ENCODE measurements around the gene SELENON.
A peak's percentile ranks its signal among the peaks of the same experiment; 100 is the strongest.

SELENON gene

DNA sequence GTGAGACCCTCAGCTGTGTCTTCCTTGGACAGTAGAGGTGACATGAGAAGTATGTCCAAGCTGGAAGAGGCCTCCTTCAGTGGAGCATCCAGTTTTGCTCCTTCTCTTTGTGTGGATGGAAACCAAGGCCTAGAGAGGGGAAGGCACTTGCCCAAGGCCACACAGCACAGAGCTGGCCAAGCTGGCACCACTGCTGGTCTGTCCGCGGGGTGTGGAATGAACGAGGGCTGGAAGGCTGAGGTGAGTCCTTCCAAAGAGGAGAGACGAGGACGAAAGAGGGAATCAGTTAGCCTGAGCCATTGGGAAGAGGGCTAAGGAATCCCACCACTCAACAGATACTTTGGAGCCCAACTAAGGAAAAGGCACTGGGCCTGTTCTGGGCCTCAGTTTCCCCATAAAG is 27.8 kb upstream of the SELENON start:
- Histone ChIP-seq H3K27ac (ENCODE audit: low read depth, low read length) (no peak overlapping the region), H3K4me3 (ENCODE audit: low read length) (no peak overlapping the region), H3K27me3 (ENCODE audit: insufficient read depth, low read length) (no peaks in the 10 kb centered on the region), H3K36me3 (ENCODE audit: insufficient read depth, low read length) (no peaks in the 10 kb centered on the region), H3K9ac (ENCODE audit: low read depth, low read length) (no peak overlapping the region), H3K4me1 (ENCODE audit: insufficient read depth, low read length) (peaks cover 36% of the 10 kb centered on the region), H3K9me3 (ENCODE audit: insufficient read depth, low read depth, low read length) (no peaks in the 10 kb centered on the region)
- 94% methylated on average over 5 of the region's 5 CpGs for WGBS

DNA sequence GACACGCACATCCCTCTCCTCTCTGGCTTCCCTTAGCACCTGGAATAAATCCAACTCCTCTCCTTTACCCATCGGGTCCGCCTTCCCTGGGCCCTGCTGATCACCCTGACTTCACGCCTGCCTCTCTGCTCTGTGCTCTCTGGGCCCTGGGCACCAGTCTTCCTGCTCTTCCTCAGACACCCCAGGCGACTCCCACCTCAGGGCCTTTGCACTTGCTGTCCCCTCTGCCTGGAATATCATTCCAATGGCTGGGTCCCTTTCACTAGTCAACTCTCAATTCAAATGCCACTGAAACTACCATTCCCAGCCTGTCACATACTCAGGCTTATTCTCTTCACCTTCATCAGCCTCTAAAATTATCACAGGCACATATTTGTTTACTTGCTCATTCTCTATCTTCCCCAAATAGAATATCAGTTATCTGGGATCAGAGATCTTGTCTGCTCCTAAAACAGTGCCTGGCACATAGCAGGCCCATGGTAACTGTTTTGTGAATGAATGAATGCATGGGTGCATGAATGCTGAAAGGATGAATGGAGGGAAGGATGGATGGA is 27.2 kb upstream of the SELENON start:
- Histone ChIP-seq H3K9ac (ENCODE audit: low read depth, low read length) (no peak overlapping the region), H3K4me3 (ENCODE audit: low read length) (no peak overlapping the region), H3K27ac (ENCODE audit: low read depth, low read length) (no peak overlapping the region), H3K27me3 (ENCODE audit: insufficient read depth, low read length) (no peaks in the 10 kb centered on the region), H3K4me1 (ENCODE audit: insufficient read depth, low read length) (peaks cover 36% of the 10 kb centered on the region), H3K36me3 (ENCODE audit: insufficient read depth, low read length) (no peaks in the 10 kb centered on the region), H3K9me3 (ENCODE audit: insufficient read depth, low read depth, low read length) (no peaks in the 10 kb centered on the region)
- WGBS, result 94% methylated on average over 5 of the region's 5 CpGs

DNA sequence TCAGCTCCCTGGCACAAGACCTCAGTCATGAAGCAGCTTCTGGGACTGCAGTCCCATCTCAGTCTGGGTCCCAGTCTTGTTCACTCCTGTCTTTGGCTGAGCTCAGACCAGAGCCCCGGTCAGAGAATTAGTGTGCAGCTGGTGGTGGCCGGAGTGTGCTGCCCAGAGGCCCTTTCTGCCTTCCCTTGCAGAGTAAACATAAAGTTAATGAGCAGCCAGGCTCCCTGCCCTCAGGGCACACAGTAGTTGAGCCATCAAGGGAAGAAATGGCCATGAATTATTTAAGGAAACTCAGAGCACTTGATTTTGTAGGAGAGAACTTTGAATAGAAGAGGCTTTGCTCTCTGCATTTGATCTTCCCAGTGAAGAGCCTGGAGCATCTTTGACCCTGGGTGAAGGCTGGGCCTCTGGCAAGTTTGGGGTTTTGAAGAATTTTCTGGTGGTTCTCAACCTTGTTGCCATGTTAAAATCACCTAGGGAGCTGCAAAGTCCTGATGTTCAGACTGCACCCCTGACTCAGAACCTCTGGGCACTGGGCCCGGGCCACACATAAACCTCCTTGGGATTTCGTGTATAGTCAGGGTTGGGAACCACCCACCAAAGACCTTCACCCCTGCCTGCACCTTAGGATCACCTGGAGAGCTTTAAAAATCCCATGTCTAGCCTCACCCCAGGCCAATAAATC is 26.4 kb upstream of the SELENON start:
- Histone ChIP-seq H3K36me3 (ENCODE audit: insufficient read depth, low read length) (no peaks in the 10 kb centered on the region), H3K27ac (ENCODE audit: low read depth, low read length) (no peak overlapping the region), H3K27me3 (ENCODE audit: insufficient read depth, low read length) (no peaks in the 10 kb centered on the region), H3K9me3 (ENCODE audit: insufficient read depth, low read depth, low read length) (no peaks in the 10 kb centered on the region), H3K4me3 (ENCODE audit: low read length) (no peak overlapping the region), H3K4me1 (ENCODE audit: insufficient read depth, low read length) (peaks cover 36% of the 10 kb centered on the region), H3K9ac (ENCODE audit: low read depth, low read length) (no peak overlapping the region)
- WGBS, result 69% methylated on average over 4 of the region's 4 CpGs

DNA sequence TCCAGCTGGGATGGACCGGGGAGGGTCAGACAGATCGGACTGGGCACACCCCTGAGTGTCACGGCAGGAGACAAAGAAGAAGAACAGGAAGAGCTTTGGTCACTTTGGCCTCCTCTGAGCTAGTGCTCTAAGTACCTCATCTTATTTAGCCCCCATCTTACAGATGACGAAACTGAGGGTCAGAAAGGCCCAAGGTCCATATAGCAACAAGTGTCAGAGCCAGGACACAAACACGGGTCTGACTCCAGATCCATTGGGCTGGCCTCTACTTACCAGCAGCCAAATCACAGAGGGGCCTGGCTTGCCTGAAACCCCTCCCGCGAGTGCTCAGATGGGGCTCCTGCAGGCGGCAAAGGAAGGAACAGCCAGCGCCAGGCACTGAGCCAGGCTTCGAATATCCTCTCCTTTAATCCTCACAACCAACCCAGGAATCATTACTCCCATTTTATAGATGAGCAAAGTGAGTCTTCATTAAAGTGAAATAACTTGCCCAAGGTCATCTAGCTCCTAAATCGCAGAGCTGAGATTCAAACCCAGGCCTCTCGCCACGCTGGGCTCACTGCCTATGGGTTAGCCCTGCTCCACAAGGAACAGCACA is 25.7 kb upstream of the SELENON start:
- no peaks in the 10 kb centered on the region for H3K9me3 ChIP-seq (ENCODE audit: insufficient read depth, low read depth, low read length)
- WGBS, result 86% methylated on average over 13 of the region's 13 CpGs
- no peak overlapping the region for H3K4me3 ChIP-seq (ENCODE audit: low read length)
- H3K36me3 ChIP-seq (ENCODE audit: insufficient read depth, low read length), result no peaks in the 10 kb centered on the region
- peaks cover 39% of the 10 kb centered on the region for H3K4me1 ChIP-seq (ENCODE audit: insufficient read depth, low read length)
- no peaks in the 10 kb centered on the region for H3K27me3 ChIP-seq (ENCODE audit: insufficient read depth, low read length)
- H3K9ac ChIP-seq (ENCODE audit: low read depth, low read length), result no peak overlapping the region
- H3K27ac ChIP-seq (ENCODE audit: low read depth, low read length), result no peak overlapping the region

DNA sequence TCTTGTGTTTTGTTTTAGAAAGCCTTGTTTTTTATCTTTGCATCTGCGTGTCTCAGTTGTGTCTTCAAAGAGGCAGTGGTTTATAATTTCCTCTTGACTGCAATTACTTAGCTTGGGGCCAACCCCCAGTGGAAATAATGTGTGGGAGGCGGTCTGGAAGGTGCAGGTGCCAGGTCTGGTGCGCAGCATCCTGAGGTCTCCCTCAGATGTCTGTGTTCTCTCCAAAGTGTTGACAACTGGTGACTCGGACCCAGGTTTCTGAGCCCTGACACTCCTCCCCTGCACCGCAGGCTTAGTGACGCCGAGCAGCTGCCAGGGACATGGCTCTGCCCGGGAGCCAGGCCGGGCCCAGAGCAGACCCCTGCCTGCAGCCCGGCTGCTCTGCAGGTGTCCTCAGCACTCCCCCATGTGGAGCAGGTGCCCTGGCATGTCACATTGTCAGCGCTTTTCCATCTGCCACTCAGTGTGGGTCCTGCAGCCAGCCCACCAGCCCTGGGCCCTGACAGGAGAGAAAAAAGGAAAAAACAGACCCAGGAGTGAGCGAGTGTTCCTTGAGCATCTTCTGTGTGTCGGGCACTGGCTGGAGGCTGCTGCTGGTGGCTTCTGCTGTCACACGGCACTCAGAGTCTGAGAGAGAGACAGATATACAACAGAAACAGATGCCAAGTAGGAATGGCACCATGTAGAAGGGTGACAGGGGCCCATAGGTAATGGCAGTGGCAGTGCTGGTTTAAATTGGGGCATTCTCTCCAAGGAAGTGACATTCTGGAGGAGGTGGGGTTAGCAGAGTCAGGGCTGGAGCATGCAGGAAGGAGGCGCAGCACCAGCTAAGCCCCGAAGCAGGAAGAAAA is 24.8 kb upstream of the SELENON start:
- 78% methylated on average over 16 of the region's 16 CpGs for WGBS
- no peaks in the 10 kb centered on the region for H3K27me3 ChIP-seq (ENCODE audit: insufficient read depth, low read length)
- no peak overlapping the region for H3K9ac ChIP-seq (ENCODE audit: low read depth, low read length)
- H3K4me1 ChIP-seq (ENCODE audit: insufficient read depth, low read length), result peaks cover 48% of the 10 kb centered on the region
- H3K27ac ChIP-seq (ENCODE audit: low read depth, low read length), result no peak overlapping the region; the same call in 1 of the 2 replicates
- H3K36me3 ChIP-seq (ENCODE audit: insufficient read depth, low read length), result no peaks in the 10 kb centered on the region
- H3K4me3 ChIP-seq (ENCODE audit: low read length), result no peak overlapping the region
- no peaks in the 10 kb centered on the region for H3K9me3 ChIP-seq (ENCODE audit: insufficient read depth, low read depth, low read length)

DNA sequence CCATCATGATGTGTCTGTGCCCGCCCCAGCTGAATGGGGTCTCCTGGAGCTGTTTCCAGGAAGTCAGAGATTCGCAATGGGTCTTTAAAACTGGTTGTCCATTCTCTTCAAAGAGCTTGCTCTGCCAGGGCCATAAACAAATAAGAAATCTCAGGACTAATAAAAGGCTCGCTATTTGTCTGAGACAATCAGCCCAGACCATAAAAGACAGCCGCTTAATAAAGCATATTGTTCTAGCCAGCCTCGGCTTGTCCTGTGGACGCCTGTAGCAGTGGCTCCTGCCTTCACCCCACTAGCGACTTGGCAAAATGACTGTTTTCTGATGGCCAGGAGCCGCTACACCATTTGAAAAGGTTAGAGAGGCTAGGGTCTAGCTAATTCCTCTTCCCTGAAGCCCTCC is 20.6 kb upstream of the SELENON start:
- no peak overlapping the region for H3K4me3 ChIP-seq (ENCODE audit: low read length)
- peaks cover 35% of the 10 kb centered on the region for H3K4me1 ChIP-seq (ENCODE audit: insufficient read depth, low read length)
- no peaks in the 10 kb centered on the region for H3K36me3 ChIP-seq (ENCODE audit: insufficient read depth, low read length)
- H3K27me3 ChIP-seq (ENCODE audit: insufficient read depth, low read length), result no peaks in the 10 kb centered on the region
- 86% methylated on average over 8 of the region's 8 CpGs for WGBS
- H3K9me3 ChIP-seq (ENCODE audit: insufficient read depth, low read depth, low read length), result no peaks in the 10 kb centered on the region
- H3K27ac ChIP-seq (ENCODE audit: low read depth, low read length), result 0 out of 2 replicates have a peak overlapping the region, but pooled peaks have one; percentile 8
- no peak overlapping the region for H3K9ac ChIP-seq (ENCODE audit: low read depth, low read length)

DNA sequence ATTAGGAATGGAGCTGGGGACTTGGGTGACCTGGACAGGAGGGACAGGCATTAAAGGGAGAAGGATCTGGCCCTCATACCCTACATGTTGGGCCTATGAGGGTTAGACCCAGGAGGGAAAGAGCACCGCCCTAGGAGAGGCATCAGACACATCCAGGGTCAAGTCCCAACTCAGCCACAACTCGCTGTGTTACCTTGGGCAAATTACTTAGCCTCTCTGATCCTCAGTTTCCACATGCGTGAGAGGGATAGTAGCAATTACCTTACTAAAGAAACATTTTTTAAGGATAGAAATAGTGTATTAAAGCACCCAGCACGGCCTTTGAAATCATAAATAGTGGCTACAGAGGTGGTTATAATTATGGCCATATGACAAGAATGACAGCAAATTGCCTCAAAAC is 20.1 kb upstream of the SELENON start:
- H3K27me3 ChIP-seq (ENCODE audit: insufficient read depth, low read length), result no peaks in the 10 kb centered on the region
- no peak overlapping the region for H3K9ac ChIP-seq (ENCODE audit: low read depth, low read length)
- H3K36me3 ChIP-seq (ENCODE audit: insufficient read depth, low read length), result no peaks in the 10 kb centered on the region
- H3K27ac ChIP-seq (ENCODE audit: low read depth, low read length), result no peak overlapping the region; the same call in 1 of the 2 replicates
- H3K9me3 ChIP-seq (ENCODE audit: insufficient read depth, low read depth, low read length), result no peaks in the 10 kb centered on the region
- H3K4me1 ChIP-seq (ENCODE audit: insufficient read depth, low read length), result peaks cover 32% of the 10 kb centered on the region
- no peak overlapping the region for H3K4me3 ChIP-seq (ENCODE audit: low read length)
- WGBS, result 62% methylated on average over 3 of the region's 4 CpGs

DNA sequence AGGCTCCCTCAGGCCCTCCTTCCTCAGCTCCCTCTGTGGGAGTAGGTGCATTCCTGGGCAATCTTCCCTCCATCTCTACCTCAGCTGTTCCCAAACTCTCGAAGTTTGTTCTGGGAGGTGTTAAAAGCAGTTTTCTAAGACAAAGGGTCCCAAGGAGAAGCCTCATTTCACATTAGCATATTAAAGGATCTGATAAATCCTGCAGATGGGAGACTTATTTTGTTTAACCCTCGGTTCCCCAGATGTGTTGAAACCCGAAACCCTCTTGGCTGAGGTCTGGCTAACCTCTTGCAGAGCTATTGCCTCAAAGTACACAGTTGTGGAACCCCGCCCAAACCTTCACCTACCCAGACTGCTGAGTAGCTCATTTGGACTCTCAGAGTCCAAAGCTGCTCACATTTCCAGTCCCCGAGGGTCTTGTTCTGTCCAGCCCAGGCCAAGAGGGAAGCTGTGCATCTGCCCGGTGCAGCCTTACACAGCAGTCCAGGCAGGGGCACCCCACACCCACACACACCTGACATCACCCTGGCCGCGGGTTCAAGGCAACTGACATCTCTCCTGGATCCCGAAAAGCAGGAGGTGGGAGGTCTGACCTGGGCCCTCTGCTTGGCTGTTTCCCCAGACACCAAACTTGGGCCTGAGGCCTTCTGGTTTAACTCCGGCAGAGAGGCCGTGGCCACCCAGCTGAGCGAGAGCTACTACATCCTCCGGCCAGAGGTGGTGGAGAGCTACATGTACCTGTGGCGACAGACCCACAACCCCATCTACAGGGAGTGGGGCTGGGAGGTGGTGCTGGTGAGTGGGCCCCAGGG is 19.5 kb upstream of the SELENON start:
- no peaks in the 10 kb centered on the region for H3K27me3 ChIP-seq (ENCODE audit: insufficient read depth, low read length)
- H3K36me3 ChIP-seq (ENCODE audit: insufficient read depth, low read length), result no peaks in the 10 kb centered on the region
- H3K4me1 ChIP-seq (ENCODE audit: insufficient read depth, low read length), result peaks cover 26% of the 10 kb centered on the region
- WGBS, result 58% methylated on average over 13 of the region's 14 CpGs
- H3K9me3 ChIP-seq (ENCODE audit: insufficient read depth, low read depth, low read length), result no peaks in the 10 kb centered on the region
- peak overlapping the region; percentile 37; the same call in 1 of the 2 replicates for H3K27ac ChIP-seq (ENCODE audit: low read depth, low read length)
- H3K9ac ChIP-seq (ENCODE audit: low read depth, low read length), result no peak overlapping the region
- H3K4me3 ChIP-seq (ENCODE audit: low read length), result no peak overlapping the region

DNA sequence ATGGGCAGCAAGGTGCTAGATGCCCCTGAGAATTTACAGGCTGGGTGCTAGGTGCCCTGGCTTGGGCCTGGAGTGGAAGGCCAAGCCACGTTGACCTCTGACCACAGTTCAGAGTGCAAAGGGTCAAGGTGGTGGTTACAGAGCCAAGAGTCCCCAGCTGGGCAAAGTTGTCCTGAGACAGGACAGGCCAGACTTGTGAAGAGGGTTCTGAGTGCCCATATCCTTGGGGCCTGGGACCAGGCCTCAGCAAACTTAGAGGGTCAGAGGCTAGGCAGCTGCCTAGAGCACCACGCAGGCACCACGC is 18.9 kb upstream of the SELENON start:
- Histone ChIP-seq H3K9me3 (ENCODE audit: insufficient read depth, low read depth, low read length) (no peaks in the 10 kb centered on the region), H3K27ac (ENCODE audit: low read depth, low read length) (no peak overlapping the region), H3K4me3 (ENCODE audit: low read length) (no peak overlapping the region), H3K36me3 (ENCODE audit: insufficient read depth, low read length) (no peaks in the 10 kb centered on the region), H3K27me3 (ENCODE audit: insufficient read depth, low read length) (no peaks in the 10 kb centered on the region), H3K9ac (ENCODE audit: low read depth, low read length) (no peak overlapping the region), H3K4me1 (ENCODE audit: insufficient read depth, low read length) (peaks cover 23% of the 10 kb centered on the region)
- WGBS, result 88% methylated on average over 3 of the region's 3 CpGs

DNA sequence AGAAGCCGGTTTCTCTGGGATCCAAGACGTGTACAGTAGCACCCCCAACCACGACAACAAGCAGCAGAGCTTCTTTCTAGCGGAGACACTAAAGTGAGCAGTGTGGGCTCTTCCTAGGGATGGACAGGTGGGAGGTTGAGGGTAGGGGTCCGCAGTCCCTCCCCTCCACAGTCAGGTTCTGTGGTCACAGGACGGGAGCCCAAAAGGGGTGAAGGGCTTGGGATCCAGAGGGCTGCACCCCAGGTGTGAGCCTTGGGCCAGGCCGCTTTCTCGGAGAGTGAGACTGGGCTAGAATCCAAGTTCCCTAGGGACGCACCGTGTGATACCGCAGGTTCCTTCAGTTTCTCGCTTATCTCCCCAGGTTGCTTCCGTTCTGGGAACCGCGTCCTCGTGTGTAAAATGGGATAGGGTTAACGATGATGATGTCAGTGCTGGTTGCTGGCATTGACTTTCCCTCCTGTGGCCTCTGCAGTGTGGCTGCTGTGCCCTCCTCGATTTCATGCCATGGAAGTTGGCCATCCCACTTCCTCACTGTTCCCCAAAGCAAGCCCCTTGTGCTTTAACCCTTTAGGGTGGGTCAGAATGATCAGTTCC is 17.3 kb upstream of the SELENON start:
- peaks cover 23% of the 10 kb centered on the region for H3K4me1 ChIP-seq (ENCODE audit: insufficient read depth, low read length)
- H3K9ac ChIP-seq (ENCODE audit: low read depth, low read length), result no peak overlapping the region
- H3K27me3 ChIP-seq (ENCODE audit: insufficient read depth, low read length), result no peaks in the 10 kb centered on the region
- no peak overlapping the region for H3K27ac ChIP-seq (ENCODE audit: low read depth, low read length)
- no peaks in the 10 kb centered on the region for H3K36me3 ChIP-seq (ENCODE audit: insufficient read depth, low read length)
- no peak overlapping the region for H3K4me3 ChIP-seq (ENCODE audit: low read length)
- 84% methylated on average over 18 of the region's 18 CpGs for WGBS
- no peaks in the 10 kb centered on the region for H3K9me3 ChIP-seq (ENCODE audit: insufficient read depth, low read depth, low read length)
